Measurements from ENCODE around the gene ATAD3C.
"Not testable (repeated sequence)": the region's sequence is repeated elsewhere in the genome, so short reads cannot be mapped to it uniquely, and the experiment has no call there.

ATAD3C gene

DNA sequence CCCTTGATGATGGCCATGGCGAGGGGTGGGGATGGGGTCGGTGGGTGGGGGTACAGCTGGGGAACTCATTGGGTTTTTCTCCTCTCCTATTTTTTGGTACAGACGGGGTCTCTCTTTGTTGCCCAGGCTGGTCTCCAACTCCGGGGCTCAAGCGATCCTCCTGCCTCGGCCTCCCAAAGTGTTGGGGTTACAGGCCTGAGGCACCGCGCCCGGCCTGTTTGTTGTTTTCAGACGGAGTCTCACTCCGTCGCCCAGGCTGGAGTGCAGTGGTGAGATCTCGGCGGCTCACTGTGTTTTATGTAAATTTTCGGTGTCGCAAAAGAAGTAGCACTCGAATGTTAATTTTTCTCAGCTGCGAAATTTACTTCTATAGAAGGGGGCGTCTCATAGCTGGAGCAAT is 2.9 kb upstream of the ATAD3C start:
- not testable (repeated sequence) for DNase-seq (ENCODE audit: low read depth in 2 of 2)

DNA sequence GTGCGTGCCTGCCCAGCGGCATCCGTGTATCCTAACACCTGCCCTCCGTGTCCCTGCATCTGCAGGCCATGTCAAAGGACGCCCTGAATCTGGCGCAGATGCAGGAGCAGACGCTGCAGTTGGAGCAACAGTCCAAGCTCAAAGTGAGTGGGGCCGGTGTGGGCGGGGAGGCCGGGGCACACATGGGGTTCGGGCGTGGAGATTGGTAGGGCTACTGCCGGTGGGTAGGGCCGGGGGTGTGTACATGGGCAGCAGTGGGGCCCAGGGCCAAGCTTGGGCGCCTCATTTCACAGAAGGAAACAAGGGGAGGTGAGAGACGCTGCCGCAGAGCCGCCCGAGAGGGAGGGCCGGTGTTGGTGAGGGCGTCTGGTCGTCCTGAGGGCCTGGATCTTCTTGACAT is 1.1 kb downstream of the ATAD3C start:
- DNase-seq (ENCODE audit: low read depth in 2 of 2), result not testable (repeated sequence)

GRCh38 chr1:1451696-1452364 is 2.3 kb downstream of the ATAD3C start:
- DNase-seq (ENCODE audit: low read depth in 2 of 2), result no peak

GRCh38 chr1:1452365-1452739 is 2.9 kb downstream of the ATAD3C start:
- not testable (repeated sequence) for DNase-seq (ENCODE audit: low read depth in 2 of 2)

GRCh38 chr1:1452882-1453281 is 3.4 kb downstream of the ATAD3C start:
- no peak for DNase-seq (ENCODE audit: low read depth in 2 of 2)

GRCh38 chr1:1454286-1455056 is 5.0 kb downstream of the ATAD3C start:
- DNase-seq (ENCODE audit: low read depth in 2 of 2), result not testable (repeated sequence)

DNA sequence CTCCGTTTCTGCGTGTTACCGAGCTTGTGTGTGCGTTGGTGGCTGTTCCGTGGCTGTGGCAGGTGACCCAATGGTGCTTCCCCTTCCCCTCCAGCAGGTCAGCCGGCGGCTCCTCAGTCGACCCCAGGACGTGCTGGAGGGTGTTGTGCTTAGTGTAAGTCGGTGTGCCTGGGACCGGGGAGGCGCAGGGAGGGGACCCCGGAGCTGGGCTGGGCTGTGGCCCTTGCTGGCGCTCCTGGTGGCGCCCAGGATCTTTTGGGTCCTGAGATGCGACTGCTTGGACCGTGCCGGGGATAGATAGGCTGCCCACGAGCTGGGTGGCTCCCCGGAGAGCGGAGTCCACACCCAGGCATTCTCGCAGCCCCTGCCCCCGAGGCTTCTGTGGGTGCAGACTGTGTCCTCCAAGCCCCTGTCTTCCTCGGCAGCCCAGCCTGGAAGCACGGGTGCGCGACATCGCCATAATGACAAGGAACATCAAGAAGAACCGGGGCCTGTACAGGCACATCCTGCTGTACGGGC is 5.9 kb downstream of the ATAD3C start:
- no peak for DNase-seq (ENCODE audit: low read depth in 2 of 2)

GRCh38 chr1:1455934-1456333 is 6.4 kb downstream of the ATAD3C start:
- not testable (repeated sequence) for DNase-seq (ENCODE audit: low read depth in 2 of 2)

- not testable (repeated sequence) for DNase-seq (ENCODE audit: low read depth in 2 of 2)
These were observed 7.3 kb downstream of the ATAD3C start for GRCh38 chr1:1456683-1457255.

DNA sequence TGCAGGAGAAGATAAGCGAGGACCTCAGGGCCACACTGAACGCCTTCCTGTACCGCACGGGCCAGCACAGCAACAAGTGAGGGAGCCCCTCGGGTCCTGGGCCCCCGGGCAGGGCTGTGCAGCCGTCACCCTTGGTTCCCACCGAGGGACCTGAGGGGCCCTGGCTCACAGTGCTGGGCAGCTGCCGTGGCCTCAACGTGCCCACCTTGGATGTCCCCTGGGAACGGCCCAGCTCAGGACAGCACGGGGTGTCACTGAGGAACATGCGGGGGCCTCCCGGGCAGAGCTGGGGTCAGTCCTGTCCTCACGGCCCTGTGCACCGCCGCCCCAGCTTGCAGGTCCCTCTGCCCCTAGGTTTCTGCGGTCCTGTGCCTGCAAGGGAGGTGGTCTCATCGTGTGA is 9.7 kb downstream of the ATAD3C start:
- not testable (repeated sequence) for DNase-seq (ENCODE audit: low read depth in 2 of 2)

DNA sequence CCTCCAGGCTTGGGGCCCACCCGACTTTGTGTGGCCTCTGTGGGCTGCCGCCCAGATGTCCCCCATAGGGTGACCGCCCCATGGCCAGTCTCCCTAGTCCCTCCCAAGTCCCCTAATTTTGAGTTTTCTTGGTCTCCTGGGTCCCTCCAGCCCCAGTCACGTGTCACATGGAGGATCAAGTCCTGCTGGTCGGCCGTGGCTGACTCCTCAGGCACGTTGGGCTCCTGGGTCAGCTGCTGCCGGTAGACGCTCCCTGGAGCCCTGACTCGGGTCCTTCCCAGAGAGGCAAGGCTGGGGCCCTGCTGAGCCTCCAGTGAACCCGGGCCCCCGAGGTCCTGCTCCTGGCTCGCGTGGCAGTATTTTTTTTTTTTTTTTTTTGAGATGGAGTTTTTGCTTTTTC is 10.2 kb downstream of the ATAD3C start:
- DNase-seq (ENCODE audit: low read depth in 2 of 2), result not testable (repeated sequence)

DNA sequence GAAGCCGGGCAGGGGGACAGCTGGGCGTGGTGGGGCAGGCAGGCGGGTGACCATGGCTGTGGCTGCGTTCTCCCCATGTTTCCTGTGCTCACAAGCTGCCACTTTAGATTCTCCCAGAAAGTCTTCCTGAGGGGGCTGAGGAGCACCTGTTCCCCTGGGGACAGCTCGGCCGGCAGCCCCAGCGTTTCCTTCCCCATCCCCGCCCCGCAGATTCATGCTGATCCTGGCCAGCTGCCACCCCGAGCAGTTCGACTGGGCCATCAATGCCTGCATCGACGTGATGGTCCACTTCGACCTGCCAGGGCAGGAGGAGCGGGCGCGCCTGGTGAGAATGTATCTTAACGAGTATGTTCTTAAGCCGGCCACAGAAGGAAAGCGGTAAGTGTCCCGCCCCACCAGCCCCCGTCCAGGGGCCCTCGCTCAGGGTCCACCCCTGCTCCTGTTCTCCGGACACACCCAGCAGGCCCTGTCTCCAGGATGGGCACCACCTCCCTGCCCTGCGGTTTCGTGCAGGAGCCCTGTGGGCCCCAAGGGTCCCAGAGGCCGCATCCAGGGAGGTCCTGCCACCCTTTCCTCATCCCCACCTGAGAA is 11.1 kb downstream of the ATAD3C start:
- DNase-seq (ENCODE audit: low read depth in 2 of 2), result no peak

GRCh38 chr1:1461721-1462317 is 12.3 kb downstream of the ATAD3C start:
- DNase-seq (ENCODE audit: low read depth in 2 of 2), result no peak

DNA sequence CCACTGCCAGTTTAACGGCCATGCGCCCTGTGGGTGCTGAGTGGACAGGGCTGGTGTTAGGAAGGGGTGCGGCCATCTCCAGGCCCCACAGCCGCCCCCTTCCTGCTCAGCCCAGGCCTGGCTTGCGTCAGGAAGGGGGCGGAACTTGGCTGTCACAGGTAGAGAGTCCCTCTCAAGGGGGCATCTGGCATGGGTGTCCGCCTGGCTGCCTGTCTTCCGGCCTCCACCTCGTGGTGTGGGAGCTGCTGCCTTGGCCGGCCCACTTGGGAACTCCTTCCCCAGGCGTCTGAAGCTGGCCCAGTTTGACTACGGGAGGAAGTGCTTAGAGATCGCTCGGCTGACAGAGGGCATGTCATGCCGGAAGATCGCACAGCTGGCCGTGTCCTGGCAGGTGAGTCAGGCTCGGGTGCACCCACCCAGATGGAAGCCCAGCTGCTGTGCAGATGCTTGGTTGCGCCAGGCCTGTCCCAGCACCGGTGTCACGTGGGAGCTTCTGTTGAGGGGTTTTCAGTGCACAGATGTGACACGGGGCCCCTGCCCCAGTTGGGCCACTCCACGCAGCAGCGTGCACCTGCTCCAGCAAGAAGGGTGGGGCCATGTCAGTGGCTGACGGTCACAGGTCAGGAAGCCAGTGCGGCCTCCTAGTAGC is 13.0 kb downstream of the ATAD3C start:
- DNase-seq (ENCODE audit: low read depth in 2 of 2), result no peak

GRCh38 chr1:1463312-1463711 is 13.8 kb downstream of the ATAD3C start:
- DNase-seq (ENCODE audit: low read depth in 2 of 2), result no peak

GRCh38 chr1:1468196-1468985 is 18.9 kb downstream of the ATAD3C start:
- not testable (repeated sequence) for DNase-seq (ENCODE audit: low read depth in 2 of 2)

- no peak for DNase-seq (ENCODE audit: low read depth in 2 of 2)
These were observed 21.3 kb downstream of the ATAD3C start for GRCh38 chr1:1470626-1471388.

- peak; percentile 91 to 97 for DNase-seq (ENCODE audit: low read depth in 2 of 2)
These were observed 22.0 kb downstream of the ATAD3C start, which contains the start of gene ATAD3B for GRCh38 chr1:1471389-1472052. Gene ATAD3B (plus strand): TSS chr1:1471765. CDS start chr1:1471885, 120 bp downstream.

All from activated CD4-positive, alpha-beta T cell treated with anti-CD3 and anti-CD28 coated beads for 24 hours (primary cell).